ENCODE measurements around the gene ADCY10.
"Not testable (repeated sequence)": the region's sequence is repeated elsewhere in the genome, so short reads cannot be mapped to it uniquely, and the experiment has no call there.

Gene ADCY10

GRCh38 chr1:167926486-167926997 lies 12.6 kb upstream of the ADCY10 start:
- DNase-seq (ENCODE audit: low spot score), result no peak

- DNase-seq (ENCODE audit: low spot score), result no peak
Observed at GRCh38 chr1:167924543-167925231, 10.8 kb upstream of the ADCY10 start.

- DNase-seq (ENCODE audit: low spot score), result no peak
Observed at GRCh38 chr1:167924102-167924501, 10.2 kb upstream of the ADCY10 start.

- no peak for DNase-seq (ENCODE audit: low spot score)
Observed at GRCh38 chr1:167923324-167924056, 9.6 kb upstream of the ADCY10 start.

- no peak for DNase-seq (ENCODE audit: low spot score)
Observed at GRCh38 chr1:167922611-167923074, 8.7 kb upstream of the ADCY10 start.

GRCh38 chr1:167922023-167922422 lies 8.1 kb upstream of the ADCY10 start:
- no peak for DNase-seq (ENCODE audit: low spot score)

GRCh38 chr1:167916766-167917511 lies 3.0 kb upstream of the ADCY10 start:
- no peak for DNase-seq (ENCODE audit: low spot score)

- no peak for DNase-seq (ENCODE audit: low spot score)
Observed at GRCh38 chr1:167915569-167915968, 1.6 kb upstream of the ADCY10 start.

GRCh38 chr1:167912294-167912693 lies 1.6 kb downstream of the ADCY10 start:
- DNase-seq (ENCODE audit: low spot score), result no peak

GRCh38 chr1:167911413-167911812 lies 2.5 kb downstream of the ADCY10 start:
- no peak for DNase-seq (ENCODE audit: low spot score)

GRCh38 chr1:167910530-167910929 lies 3.4 kb downstream of the ADCY10 start:
- no peak for DNase-seq (ENCODE audit: low spot score)

- DNase-seq (ENCODE audit: low spot score), result no peak
Observed at GRCh38 chr1:167909691-167910180, 4.2 kb downstream of the ADCY10 start.

- no peak for DNase-seq (ENCODE audit: low spot score)
Observed at GRCh38 chr1:167905671-167906070, 8.3 kb downstream of the ADCY10 start.

GRCh38 chr1:167905182-167905581 lies 8.8 kb downstream of the ADCY10 start:
- no peak for DNase-seq (ENCODE audit: low spot score)

- no peak for DNase-seq (ENCODE audit: low spot score)
Observed at GRCh38 chr1:167904652-167905130, 9.2 kb downstream of the ADCY10 start.

GRCh38 chr1:167900907-167901306 lies 13.0 kb downstream of the ADCY10 start:
- no peak for DNase-seq (ENCODE audit: low spot score)

GRCh38 chr1:167899253-167899681 lies 14.7 kb downstream of the ADCY10 start:
- no peak for DNase-seq (ENCODE audit: low spot score)

- no peak for DNase-seq (ENCODE audit: low spot score)
Observed at GRCh38 chr1:167898578-167899222, 15.2 kb downstream of the ADCY10 start.

- DNase-seq (ENCODE audit: low spot score), result no peak
Observed at GRCh38 chr1:167893798-167894197, 20.1 kb downstream of the ADCY10 start.

- no peak for DNase-seq (ENCODE audit: low spot score)
Observed at GRCh38 chr1:167890400-167890799, 23.5 kb downstream of the ADCY10 start.

- DNase-seq (ENCODE audit: low spot score), result not testable (repeated sequence)
Observed at GRCh38 chr1:167887187-167887586, 26.7 kb downstream of the ADCY10 start.
